HG02973 (cell line): Measurements from ENCODE around the gene GVQW3.
"Not testable (repeated sequence)": the region's sequence is repeated elsewhere in the genome, so short reads cannot be mapped to it uniquely, and the experiment has no call there.

ENCODE experiments used
- ATAC-seq: cut with Tn5 transposase; IDR thresholded peaks from one replicate; pipeline ENCODE4 v1.9.1; 2021; ENCODE audit warnings: moderate library complexity; ENCODE audit not compliant: unreplicated experiment

The GVQW3 gene

DNA sequence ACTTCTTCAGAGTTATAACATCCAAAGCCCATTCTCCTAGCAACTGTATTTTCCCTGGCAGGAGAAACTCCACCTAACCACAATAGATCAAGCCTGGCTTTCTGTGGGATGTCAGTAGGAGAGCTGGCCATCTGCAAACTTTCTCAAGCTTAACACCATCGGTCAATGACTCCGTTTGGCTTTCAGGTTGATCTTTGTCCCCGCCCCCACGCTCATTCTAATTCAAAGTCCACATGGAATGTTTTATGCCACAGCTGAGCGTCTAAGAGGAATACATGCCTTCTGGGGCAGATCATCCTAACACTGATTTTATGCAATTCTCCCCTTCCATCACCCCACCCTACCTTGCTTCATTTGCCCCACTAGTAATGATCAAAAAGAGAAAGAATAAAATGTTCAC lies 4.8 kb downstream of the GVQW3 start:
- ATAC-seq: no peak

DNA sequence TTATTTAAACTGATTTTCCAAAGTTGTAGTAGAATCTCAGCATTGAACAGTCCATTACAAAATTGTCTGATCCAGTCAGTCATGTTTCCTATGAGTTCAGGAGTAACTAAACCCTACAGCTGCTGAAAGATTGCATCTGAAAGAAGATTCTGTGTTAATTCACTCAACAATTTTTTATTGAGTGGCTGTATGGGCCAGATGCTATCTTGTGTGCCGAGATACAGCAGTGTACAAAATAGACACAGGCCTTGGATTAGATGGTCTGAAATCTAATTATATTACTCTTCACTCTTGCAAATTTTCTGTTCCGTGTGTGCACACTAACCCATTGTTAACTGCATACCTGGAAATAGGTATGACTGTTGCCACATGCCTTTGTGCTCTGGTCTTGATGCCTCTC lies 7.3 kb downstream of the GVQW3 start:
- no peak for ATAC-seq

DNA sequence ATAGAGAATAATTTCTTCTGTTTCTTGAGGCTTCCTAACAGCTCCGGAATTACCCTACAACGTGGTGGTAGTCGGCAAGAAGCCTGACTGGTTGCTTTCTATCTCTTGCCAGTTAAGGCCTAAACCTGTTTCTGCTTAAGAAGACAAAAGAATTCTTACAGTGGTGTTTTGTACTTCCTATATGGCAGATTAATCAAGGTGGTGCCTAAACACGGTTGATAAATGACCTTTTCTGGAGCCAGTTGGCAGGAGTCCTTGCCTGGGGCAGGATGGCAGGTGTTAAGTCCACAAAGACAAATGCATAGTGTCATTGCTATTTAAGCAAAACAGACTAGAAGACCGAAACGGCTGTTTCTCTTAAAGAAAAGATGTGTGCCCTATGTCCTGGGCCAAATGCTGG lies 9.9 kb downstream of the GVQW3 start:
- ATAC-seq: no peak

DNA sequence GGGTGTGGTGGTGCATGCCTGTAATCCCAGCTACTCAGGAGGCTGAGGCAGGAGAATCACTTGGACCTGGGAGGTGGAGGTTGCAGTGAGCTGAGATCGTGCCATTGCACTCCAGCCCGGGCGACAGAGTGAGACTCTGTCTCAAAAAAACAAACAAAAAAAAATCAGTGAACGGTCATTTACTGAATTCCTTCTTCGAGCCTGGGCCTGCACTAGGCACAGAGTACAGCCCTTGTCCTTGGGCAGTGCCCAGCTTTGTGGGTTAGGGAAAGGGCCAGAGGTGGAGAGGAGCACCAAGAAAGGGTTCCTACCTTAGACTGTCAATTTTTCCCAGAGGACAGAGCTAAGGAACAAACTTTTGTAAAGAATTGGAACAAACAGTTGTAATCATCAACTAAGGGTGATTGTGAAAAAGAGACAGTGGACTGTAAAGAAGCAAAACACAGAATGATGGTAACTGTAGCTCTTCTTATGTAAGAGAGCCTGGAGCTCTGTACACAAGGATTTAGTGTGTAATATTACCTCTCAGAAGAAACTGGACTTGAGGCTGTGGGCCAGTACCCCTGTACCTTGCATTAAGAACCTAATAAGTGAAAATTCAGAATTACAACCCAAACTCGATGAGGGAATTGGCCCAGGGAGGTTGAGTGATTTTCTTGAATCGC lies 10.8 kb downstream of the GVQW3 start:
- ATAC-seq: no peak

DNA sequence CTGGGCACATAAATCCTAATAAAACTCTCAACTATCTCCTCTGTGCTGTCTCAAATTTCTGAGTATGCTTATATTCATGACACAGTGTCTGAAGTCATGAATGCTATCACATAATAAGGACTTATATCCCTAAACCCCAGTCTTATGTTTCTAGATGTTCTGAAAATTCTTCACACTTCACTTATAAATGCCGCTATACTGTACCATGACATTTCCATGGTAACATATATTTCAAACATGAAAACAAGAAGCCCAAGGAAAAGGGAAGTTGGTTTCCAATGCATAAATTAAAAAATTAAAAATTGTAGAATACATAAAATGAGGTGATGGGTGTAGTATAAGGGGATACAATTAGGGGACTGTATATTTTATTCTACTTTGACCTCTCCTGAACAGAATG lies 11.7 kb downstream of the GVQW3 start:
- no peak for ATAC-seq

DNA sequence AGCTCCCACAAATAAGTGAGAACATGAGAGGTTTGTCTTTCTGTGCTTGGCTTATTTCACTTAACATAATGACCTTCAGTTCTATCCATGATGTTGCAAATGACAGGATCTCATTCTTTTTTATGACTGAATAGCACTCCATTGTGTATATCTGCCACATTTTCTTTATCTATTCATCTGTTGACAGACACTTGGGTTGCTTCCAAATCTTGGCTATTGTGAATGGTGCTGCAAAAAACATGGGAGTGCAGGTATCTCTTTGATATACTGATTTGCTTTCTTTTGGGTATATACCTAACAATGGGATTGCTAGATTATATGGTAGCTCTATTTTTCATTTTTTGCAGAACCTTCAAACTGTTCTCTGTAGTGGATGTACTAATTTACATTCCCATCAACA lies 13.3 kb downstream of the GVQW3 start:
- no peak for ATAC-seq

DNA sequence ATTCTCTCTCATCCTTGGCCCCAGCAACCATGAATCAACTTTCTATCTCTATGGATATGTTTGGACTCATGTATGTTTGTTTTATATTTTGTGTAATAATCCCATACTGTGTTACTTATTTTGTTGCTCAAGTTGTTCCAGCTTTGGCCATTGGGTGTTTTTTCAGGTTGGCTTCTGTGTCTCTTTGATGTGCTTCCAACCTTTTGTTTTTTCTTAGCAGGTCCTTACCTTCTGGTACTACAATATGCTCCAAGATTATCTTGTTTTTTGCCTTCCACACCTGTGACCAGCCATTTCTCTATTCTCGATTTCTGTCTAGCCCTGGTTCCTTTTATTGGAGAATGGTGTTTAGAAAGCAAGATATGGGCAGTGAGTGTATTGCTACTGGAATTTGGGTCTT lies 14.2 kb downstream of the GVQW3 start:
- no peak for ATAC-seq

DNA sequence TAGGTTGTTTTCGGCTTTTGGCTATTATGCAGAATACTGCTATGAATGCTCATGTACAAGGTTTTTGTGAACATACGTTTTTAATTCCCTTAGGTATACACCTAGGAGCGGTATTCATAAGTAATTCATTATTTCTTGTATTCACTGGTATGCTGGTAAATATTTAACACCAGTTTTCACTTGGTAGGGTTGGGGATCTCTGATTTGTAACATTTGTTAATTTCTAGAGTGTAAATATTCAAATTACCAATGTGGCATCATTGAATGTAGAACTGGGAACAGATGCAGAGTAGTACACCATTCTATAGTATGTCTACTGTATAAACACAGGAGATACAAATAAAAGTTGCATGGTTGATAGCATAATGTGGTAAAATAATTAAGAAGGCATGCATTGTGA lies 16.3 kb downstream of the GVQW3 start:
- ATAC-seq: no peak

DNA sequence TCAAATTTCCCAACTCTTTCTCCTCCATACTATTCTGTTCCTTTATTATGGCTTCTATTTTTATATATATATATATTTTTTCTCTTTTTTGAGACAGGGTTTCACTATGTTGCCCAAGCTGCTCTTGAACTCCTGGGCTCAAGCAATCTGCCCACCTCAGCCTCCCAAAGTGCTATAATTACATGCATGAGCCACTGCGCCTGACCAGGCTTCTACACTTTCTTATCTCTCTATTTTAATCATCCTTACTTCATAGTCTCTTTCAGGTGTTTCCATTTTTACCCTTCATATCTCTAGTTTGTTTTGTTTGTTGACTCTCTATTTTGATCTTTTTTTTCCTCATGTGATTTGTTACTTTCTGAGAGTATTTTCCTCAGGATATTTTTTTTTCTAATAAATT lies 19.8 kb downstream of the GVQW3 start:
- ATAC-seq: no peak

DNA sequence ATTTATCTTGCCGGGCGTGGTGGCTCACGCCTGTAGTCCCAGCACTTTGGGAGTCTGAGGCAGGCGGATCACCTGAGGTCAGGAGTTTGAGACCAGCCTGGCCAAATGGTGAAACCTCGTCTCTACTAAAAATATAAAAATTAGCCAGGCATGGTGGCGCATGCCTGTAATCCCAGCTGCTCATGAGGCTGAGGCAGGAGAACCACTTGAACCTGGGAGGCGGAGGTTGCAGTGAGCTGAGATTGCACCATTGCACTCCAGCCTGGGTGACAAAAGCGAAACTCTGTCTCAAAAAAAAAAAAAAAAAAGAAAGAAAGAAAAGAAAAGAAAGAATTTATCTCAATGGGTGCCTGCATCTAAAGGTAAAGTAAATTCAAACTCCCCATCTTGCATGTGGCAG lies 20.4 kb downstream of the GVQW3 start:
- not testable (repeated sequence) for ATAC-seq

DNA sequence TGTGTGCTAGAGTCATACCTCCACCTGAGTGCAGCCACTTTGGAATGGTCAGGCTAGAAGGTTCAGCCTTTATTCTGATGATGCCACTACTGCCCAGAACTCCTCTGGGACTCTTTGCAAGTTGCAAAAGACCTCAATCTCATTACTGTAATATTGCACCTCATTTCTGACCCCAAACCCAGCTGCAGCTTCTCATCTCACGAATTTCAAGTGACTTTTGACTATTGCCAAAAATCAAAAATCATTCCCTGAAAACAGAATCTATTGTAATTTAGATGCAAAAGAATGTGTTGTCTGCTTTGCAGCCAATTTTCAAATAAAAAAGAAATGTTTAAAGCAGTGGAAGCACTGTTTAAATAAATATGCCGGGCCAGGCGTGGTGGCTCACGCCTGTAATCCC lies 25.2 kb downstream of the GVQW3 start:
- no peak for ATAC-seq

DNA sequence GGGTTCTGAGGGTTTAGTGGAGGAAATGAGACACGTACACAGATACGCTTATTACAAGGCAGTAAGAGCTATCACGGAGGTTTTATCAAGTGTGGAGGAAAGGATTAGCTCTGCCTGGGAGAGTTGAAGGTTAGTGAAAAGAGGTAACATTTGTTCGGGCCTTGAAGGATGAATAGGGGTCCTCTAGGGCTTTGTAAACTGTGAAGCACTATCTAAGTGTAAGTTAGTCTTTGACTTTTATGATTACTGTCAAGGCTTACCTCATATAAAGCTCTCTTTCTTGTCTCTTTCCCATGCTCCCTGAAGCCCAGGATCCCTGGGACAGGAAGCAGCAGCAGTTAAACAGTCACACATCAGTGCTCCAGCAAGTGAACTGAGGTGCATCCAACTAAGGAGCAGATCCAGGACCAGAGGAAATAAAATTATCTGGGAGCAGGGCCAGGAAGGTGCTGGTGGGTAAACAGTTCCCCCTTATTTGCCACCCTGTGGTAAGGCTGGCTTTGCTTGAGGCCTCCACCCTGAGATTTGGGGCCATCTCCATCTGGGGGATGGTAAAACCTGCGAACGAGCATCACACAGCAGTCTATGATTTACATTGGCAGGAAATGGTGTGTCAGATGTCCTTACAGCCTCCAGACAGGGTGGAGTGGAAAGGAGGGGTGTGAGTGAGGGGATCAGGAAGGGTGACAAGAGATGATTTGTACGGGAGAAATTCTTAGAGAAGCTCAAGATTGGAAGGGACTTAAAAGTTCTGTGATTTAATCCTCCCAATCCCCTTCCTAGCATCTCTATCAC lies 27.2 kb downstream of the GVQW3 start:
- ATAC-seq: no peak

DNA sequence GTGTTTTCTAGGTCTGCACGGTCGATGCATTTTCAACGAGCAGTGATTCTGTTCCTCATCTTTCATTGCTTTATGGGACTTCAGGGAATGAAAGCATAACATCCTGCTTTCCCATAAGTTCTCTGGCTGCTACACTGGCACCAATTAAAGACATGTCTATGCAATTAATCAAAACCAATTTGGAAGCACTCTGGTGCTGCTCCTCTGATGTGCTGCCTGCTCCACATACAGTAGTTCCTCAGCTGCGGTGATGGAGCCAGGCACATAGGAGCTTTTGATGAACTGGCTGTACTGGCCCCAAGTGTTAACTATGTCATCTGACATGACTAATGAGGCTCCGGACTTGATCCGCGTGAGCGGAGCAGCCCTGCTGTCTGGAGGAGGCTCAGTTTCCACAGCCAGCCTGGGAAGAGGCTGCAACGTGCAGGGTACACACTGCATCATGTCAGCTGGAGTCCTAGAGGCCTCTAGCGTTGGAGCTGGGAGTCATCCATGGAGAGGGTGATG lies 29.8 kb downstream of the GVQW3 start:
- ATAC-seq: no peak

DNA sequence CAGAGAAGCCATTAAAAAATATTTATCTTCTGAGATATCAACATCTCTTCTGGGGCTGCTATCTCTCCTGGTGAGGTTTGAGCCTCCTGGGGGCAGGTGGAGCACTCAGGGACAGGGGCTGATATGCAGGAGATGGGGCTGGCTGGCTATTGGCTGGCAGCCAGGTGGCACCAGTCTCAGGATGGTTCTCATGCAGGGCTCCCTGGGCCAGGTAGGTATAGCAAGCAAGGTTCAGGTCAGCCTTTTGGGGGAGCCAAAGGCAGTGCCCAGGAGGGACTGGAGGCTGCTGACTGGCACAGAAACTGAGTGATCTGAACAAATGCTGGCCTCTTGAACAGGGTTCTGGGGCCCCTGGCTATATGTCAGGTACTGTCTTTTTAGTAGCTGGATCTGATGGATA lies 34.0 kb downstream of the GVQW3 start:
- ATAC-seq: no peak

DNA sequence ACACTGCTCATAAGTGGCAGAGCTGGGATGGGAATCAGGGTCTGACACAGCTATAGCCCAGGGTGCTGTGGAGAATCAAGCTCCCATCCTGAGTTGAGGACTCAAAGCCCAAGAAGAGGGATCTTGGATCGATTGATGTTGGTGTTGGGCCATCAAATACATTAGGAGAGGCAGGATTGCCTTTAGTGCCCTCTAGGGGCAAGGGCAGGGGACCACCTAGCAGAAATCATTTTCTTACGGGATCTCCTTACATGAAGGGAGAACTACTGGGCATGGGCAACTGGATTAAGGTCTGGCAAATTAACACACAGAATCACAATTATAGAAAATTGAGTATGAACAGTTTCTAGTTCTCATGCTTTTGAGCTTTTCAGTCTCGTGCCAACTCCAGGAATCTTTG lies 38.8 kb downstream of the GVQW3 start:
- no peak for ATAC-seq

DNA sequence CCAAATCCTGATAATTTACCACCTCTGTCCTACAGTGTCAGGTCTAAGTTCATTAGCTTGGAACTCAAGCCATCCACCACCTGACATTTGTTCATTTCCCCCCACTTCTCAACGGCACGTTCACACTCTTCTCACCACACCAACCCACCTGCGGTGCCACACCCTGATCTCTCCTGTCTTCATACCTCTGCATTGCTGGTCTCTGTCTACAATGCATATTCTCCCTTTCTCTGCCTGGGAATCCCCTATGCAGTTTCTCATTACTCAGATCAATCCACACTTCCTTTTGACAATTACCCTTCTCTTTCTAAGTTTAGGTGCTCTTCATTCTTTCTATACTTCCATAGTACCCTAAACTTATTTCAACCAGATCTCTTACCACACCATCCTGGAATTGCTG lies 43.3 kb downstream of the GVQW3 start:
- no peak for ATAC-seq

DNA sequence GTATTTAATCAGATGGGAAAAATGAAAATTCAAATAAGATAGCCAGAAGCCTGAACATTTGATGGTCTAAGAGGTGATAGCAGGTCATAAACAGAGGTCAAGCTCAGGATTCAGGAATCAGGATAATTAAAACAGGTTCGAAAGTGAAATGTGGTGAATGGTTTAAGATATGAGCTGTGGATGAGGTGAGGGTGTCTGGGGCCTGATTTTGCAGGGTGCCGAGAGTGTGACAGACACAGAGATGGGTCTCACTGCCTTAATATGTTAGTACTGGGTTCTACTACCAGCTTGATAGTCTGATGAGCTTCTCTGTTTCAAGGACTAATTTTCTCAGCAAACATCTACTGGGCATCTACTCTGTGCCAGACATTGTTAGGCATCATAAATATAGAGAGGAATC lies 43.8 kb downstream of the GVQW3 start:
- ATAC-seq: no peak

DNA sequence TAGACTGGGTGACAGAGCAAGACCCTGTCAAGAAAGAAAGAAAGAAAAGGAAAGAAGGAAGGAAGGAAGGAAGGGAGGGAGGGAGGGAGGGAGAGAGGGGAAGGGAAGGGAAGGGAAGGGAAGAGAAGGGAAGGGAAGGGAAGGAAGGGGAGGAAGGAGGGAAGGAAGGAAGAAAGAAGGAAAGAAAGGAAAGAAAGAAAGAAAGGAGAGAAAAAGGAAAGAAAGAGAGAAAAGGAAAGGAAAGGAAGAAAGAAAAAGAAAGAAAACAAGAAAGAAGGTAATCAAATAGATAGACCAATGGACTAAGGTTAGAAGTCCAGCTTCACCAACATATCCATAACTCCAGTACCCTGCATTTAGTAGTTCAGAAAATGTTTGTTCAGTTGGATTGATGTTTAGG lies 45.5 kb downstream of the GVQW3 start:
- ATAC-seq: no peak

DNA sequence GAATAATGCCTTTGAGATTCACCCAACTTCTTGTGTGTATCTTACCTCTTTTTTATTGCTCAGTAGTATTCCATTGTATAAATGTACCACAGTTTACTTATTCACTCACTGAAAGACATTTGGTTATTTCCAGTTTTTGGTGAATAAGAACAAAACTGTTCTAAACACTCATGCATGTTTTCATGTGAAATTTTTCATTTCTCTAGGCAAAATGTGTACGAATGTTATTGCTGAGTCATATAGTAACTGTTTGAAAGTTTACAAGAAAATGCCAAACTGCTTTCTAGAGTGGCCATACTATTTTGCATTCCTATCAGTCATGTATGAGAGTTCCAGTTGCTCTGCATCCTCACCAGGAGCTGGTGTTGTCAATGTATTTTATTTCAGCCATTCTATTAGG lies 54.9 kb downstream of the GVQW3 start:
- ATAC-seq: no peak

DNA sequence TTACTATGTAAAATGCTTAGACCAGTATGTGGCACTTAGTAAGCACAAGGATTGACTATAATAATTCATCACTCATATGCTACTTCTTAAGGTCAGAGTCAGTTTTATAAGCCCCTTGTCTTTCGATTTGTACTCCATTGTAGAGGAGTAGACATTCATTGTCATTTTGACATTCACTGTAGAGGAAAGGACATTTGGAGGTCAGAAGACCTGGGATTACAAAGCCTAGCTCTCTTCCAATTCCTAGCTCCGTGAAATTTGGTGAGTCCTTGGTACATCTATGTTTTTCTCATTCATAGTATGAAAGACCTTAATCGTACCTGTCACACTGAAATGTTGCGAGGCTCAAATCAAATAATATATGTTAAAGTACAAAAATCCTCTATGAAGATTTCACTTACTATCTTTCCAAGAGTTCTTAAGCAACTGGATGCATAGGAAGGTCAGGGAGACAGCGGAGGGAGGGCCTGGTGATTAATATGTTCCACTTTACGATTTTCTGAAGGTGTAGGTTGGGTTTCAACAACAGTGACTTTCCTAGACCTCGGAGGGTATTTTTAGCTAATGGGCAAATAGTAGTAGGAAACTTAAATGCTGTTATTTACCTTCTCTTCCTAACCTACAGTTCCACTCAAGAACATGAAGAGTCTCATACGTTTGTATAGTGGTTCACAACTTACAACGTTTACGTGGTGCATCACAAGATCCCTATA lies 62.3 kb downstream of the GVQW3 start:
- ATAC-seq: no peak

DNA sequence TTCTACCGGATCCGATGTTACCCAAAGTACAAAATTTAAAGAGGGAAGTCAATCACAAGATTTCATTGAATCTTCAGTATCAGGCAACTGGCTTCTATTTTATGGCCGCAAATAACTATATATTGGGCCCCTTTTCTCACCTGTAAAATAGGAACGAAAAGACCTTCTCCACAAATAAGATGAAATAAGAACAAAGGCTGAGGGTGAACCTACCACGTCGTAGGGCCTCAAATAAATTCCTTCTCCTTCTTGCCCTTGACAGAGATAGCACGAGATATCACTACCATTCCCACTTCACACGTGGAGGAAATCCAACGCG lies 62.9 kb downstream of the GVQW3 start:
- ATAC-seq: no peak
